ENCODE measurements around the gene GRIP2. TPM values are rescaled to one million over a fixed set of nuclear protein-coding genes. Genes with fewer than 3 reads are reported as not detected.

The GRIP2 gene
- not detected for total RNA-seq
- 0.03 TPM for polyA plus RNA-seq (2013, experiment 1 of 2)
- 0.49 TPM for polyA plus RNA-seq (2013, experiment 2 of 2)
- total RNA-seq, result 0 to 0.23 (median 0) reads per million in 172 experiments

DNA sequence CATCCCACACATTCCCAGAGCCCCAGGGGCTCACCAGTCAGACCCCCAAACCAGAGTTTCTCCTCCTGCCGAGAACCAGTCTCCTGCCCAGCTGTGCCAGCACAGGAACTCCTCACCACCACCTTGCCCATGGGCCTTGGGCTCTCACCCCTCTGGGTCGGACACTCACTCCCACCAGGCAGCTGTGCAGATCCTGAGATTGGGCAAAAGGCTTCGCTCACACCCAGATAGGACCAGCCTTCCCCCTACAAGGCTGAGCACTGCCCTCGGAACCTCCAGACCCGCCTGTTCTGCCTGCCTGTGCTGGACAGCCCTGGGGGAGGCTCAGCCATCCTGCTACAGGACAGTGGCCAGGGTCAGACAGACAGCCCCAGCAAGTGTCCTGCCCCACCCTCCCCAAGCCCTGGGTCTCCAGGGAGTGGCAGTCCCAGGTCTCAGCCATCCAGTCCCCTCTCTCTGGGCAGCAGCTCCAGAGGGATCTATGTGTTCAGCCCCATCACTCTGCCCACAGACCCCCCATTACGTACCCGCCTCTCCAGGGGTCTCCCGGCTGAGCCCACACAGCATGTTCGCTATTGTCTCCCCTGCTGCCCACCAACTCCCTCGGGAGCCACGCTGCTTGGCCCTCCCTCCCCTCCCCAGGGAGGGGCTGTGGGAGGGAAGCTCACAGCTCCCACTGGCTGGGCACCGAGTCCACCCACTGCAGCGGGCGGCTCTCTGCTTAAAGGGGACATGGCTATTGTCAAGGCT, at the start of gene GRIP2:
GRIP2 (minus strand) TSS at position 601 of the 750 bp plus-strand sequence; CDS start at position 567, 34 bp downstream.
- no peak within 1 kb of the TSS for H3K27ac ChIP-seq (ENCODE audit: low read depth in 1 of 2, low read length in 2 of 2)
- H3K27me3 ChIP-seq (ENCODE audit: control insufficient read depth in 1 of 2, insufficient read depth in 2 of 2, low read length in 2 of 2), result no peaks in the 10 kb centered on the region
- no peak for DNase-seq
- no peaks in the 10 kb centered on the region for H3K36me3 Mint-ChIP-seq (ENCODE audit: low read depth)
- intact Hi-C loops (cut with DNase I, micrococcal nuclease), result no loop called here
- no peak within 1 kb of the TSS for H3K27ac Mint-ChIP-seq
- H3K4me3 ChIP-seq (ENCODE audit: low read length), result no peak within 1 kb of the TSS
- H3K4me1 Mint-ChIP-seq (ENCODE audit: low read depth), result no peaks in the 10 kb centered on the region
- CTCF ChIA-PET, result no interaction called here
- no peak for ATAC-seq (ENCODE audit: poor library complexity)
- H3K9me3 Mint-ChIP-seq, result no peaks in the 10 kb centered on the region
- no peak within 1 kb of the TSS for H3K4me3 Mint-ChIP-seq
- TF ChIP-seq, protein P1, sequence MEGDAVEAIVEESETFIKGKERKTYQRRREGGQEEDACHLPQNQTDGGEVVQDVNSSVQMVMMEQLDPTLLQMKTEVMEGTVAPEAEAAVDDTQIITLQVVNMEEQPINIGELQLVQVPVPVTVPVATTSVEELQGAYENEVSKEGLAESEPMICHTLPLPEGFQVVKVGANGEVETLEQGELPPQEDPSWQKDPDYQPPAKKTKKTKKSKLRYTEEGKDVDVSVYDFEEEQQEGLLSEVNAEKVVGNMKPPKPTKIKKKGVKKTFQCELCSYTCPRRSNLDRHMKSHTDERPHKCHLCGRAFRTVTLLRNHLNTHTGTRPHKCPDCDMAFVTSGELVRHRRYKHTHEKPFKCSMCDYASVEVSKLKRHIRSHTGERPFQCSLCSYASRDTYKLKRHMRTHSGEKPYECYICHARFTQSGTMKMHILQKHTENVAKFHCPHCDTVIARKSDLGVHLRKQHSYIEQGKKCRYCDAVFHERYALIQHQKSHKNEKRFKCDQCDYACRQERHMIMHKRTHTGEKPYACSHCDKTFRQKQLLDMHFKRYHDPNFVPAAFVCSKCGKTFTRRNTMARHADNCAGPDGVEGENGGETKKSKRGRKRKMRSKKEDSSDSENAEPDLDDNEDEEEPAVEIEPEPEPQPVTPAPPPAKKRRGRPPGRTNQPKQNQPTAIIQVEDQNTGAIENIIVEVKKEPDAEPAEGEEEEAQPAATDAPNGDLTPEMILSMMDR (IDR thresholded peaks at IDR 0.05), result no peak
- no peaks in the 10 kb centered on the region for H3K4me1 ChIP-seq (ENCODE audit: insufficient read depth, low read length)
- no peaks in the 10 kb centered on the region for H3K27me3 Mint-ChIP-seq
- peaks cover 0 to 1% of the 10 kb centered on the region in 2 experiments for H3K9me3 ChIP-seq (ENCODE audit: control insufficient read depth in 1 of 2, insufficient read depth in 1 of 2, low read length in 2 of 2)
- H3K36me3 ChIP-seq (ENCODE audit: insufficient read depth, low read length), result no peaks in the 10 kb centered on the region
- POLR2A ChIA-PET, result no interaction called here

DNA sequence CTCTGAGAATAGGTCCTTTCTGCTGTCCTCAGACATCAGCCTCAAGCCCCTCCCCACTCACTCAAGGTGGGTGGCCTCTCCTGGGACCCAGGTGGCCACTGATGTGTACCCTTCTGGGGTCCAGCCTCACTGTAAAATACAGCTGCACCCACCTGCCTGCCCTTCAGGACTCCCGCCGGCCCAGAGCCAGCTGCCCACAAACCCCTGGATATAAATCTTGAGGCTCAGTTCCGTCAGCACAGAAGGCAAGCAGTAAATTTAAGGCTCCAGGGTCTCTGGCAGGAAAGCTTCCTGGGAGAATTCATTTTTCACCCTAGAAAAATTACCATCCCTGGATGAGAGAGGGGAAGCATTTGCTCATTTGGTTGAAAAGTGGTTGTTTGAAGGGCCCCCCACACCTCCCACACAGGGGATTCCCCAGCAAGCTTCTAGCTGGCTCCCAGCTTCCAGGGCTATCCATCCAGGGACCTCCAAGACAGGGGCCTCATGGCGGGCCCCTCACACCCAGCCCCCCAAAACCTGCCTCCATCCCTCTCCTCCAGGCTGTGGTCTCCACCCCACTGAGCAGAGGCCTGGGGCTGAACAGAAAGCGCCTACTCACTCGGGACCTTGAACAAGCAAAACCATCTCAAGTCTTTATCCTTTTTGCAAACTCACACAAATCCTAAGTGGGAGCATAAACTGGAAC, 48.4 kb upstream of the GRIP2 start:
- ATAC-seq (ENCODE audit: poor library complexity), result no peak
- peaks cover 3 to 6% of the 10 kb centered on the region in 2 experiments for H3K27me3 ChIP-seq (ENCODE audit: control insufficient read depth in 1 of 2, insufficient read depth in 2 of 2, low read length in 2 of 2)
- intact Hi-C loops (cut with DNase I, micrococcal nuclease), result no loop called here
- ChIA-PET CTCF (no interaction called here), POLR2A (no interaction called here)
- Mint-ChIP-seq H3K4me1 (ENCODE audit: low read depth) (no peaks in the 10 kb centered on the region), H3K27ac (no peak overlapping the region), H3K4me3 (no peak overlapping the region), H3K9me3 (no peaks in the 10 kb centered on the region), H3K27me3 (peaks cover 30% of the 10 kb centered on the region), H3K36me3 (ENCODE audit: low read depth) (no peaks in the 10 kb centered on the region)
- H3K36me3 ChIP-seq (ENCODE audit: insufficient read depth, low read length), result no peaks in the 10 kb centered on the region
- H3K27ac ChIP-seq (ENCODE audit: low read depth in 1 of 2, low read length in 2 of 2), result no peak overlapping the region
- no peak for DNase-seq
- H3K4me1 ChIP-seq (ENCODE audit: insufficient read depth, low read length), result no peaks in the 10 kb centered on the region
- H3K4me3 ChIP-seq (ENCODE audit: low read length), result no peak overlapping the region
- H3K9me3 ChIP-seq (ENCODE audit: control insufficient read depth in 1 of 2, insufficient read depth in 1 of 2, low read length in 2 of 2), result no peaks in the 10 kb centered on the region
- TF ChIP-seq, protein P1 (IDR thresholded peaks at IDR 0.05), result no peak

GRCh38 chr3:14587740-14588360, 47.7 kb upstream of the GRIP2 start:
- H3K27ac ChIP-seq (ENCODE audit: low read depth in 1 of 2, low read length in 2 of 2), result no peak overlapping the region
- peaks cover 25% of the 10 kb centered on the region for H3K27me3 Mint-ChIP-seq
- no peak for DNase-seq
- ChIA-PET POLR2A (no interaction called here), CTCF (no interaction called here)
- no peak overlapping the region for H3K4me3 ChIP-seq (ENCODE audit: low read length)
- TF ChIP-seq, protein P1 (IDR thresholded peaks at IDR 0.05), result no peak
- H3K4me1 ChIP-seq (ENCODE audit: insufficient read depth, low read length), result no peaks in the 10 kb centered on the region
- H3K27me3 ChIP-seq (ENCODE audit: control insufficient read depth in 1 of 2, insufficient read depth in 2 of 2, low read length in 2 of 2), result peaks cover 3 to 6% of the 10 kb centered on the region in 2 experiments
- no peaks in the 10 kb centered on the region for H3K9me3 Mint-ChIP-seq
- no peak overlapping the region for H3K27ac Mint-ChIP-seq
- no peak overlapping the region for H3K4me3 Mint-ChIP-seq
- H3K36me3 Mint-ChIP-seq (ENCODE audit: low read depth), result no peaks in the 10 kb centered on the region
- intact Hi-C loops (cut with DNase I, micrococcal nuclease), result no loop called here
- no peaks in the 10 kb centered on the region for H3K4me1 Mint-ChIP-seq (ENCODE audit: low read depth)
- H3K36me3 ChIP-seq (ENCODE audit: insufficient read depth, low read length), result no peaks in the 10 kb centered on the region
- ATAC-seq (ENCODE audit: poor library complexity), result no peak
- H3K9me3 ChIP-seq (ENCODE audit: control insufficient read depth in 1 of 2, insufficient read depth in 1 of 2, low read length in 2 of 2), result no peaks in the 10 kb centered on the region
